DND-41 (cell line): ENCODE measurements around the gene SYNM.

Experiments
- CTCF ChIP-seq: IDR thresholded peaks from 2 replicates; pipeline ENCODE4 v1.5.1; 2012; ENCODE audit warnings: borderline replicate concordance, low read length, moderate library complexity, mild to moderate bottlenecking; ENCODE audit not compliant: poor library complexity, severe bottlenecking; ENCODE audit errors: extremely low read depth
- EZH2 ChIP-seq: IDR thresholded peaks from 3 replicates; pipeline ENCODE4 v1.6.1; 2012; ENCODE audit warnings: borderline replicate concordance, low read depth, mild to moderate bottlenecking, moderate library complexity, low read length, inconsistent platforms; ENCODE audit not compliant: severe bottlenecking

- TF ChIP-seq CTCF (no peak), EZH2 (no peak)
Observed at GRCh38 chr15:99137111-99137546, 32.2 kb downstream of the SYNM start.
